ENCODE results near the gene SCAMP1.

Gene SCAMP1

DNA sequence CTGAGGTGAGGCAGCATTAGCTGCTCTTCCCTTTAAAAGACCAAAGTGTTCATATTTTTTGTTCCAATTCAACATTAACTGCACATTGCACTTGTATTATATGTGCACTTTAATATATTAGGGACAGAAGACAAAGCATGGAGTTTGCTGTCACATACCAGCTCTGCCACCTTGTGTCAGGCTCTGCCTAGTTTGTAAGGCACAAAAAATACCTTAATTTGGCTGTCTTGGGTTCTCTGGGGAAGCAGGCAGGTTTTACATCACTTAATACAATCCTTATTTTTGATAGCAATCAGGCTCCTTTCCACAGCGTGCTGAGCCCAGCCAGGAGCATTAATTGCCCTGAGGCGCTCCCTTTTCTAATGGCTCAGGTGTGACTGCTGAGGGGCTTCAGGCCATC is 131.8 kb downstream of the SCAMP1 start:
- no peak for DNase-seq

DNA sequence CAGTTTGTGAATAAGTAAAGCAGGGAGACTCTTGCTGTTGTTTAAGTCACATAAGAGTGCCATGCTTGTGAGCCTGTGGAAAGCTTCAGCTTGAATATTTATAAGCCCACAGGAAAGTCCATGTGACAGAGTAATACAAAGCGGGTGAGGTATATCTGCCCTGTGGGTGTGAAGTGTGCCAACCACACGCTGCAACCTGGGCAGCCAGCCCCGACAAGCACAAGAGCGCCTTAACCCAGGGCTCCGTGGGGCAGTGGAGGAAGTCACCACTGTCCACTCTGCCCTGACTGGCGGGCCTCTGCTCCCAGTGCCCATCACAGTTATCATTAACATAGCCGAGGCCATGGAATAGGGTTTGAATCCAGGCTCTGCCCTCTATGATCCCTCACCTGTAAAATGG is 132.2 kb downstream of the SCAMP1 start:
- DNase-seq, result no peak

DNA sequence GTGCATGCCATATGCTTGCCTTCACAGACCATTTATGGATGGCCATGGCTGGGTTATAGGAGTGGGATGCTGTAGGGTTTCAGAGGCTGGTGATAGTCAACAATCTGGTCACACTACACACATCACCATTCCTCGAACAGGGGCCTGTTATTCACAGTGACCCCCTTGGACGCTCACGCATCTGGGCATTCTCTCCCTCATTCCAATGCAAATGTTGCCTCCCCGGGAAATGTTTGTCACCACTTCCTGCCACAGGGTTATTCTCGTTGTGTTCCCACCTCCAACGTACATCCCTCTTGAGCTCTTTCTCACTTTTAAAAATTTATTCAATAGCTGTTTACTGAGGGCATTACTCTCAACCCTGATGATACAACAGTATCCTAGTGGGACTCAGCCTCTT is 135.4 kb downstream of the SCAMP1 start:
- no peak for DNase-seq

DNA sequence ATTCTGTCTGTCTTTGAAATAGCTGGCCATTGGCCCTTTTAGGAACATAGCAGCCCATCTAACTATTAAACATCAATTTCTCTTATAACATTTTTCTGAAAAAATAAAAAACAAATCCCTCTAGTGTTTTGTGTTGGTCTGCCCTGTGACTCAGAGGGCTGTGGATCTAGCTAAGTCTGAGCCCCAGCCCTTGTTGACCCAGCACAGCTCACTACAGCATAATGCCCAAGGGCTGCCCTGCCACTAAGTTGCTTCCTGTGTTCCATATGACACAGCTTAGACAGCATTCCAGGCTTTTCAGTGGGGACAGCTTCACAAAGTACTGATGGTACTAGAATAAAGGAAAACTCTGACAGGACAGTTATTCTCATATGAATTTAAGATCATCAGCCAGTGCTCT is 136.0 kb downstream of the SCAMP1 start:
- DNase-seq, result no peak

DNA sequence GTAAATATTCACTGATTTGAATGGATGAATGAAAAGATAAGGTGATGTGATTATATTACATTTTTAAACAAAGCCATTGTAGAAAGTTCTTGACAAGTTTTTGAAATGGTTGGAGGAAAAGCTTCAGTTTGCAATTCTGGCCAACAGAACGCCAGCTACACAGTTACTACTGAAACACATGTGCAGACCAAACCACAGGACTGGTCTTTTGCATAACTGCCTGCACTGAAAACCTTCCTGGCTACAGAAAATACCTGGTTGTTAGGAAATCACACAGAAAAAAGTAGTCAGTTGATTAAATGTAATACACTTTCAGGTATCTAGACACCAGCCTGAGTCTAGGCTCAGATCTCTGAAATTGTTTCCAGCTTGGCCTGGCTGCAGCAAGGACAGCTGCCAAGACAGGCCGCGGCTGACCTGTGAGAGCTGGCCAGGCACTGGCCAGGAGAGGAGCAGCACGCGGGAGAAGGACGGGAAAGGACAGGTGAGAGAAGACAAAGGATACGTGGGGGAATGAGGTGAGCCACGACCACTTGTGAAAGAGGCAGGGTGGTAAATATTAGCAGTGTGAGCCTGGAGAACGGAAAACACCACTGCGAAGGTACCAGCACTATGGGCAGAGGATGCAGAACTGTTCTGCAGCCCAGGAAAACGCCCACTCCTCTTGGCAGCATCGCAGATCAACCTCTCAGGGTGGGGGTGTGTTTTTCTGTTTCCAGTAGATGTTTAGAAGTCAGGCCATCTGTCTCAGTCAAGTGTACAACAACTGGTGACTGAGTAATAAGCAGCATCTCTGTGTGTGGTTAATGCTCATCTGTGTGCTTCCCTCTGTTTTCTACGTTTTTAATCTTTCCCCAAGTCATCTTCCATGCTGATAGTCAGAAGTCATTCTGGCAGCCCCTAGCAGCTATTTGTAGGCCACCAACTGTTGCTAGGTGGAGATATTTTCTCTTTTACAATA is 137.4 kb downstream of the SCAMP1 start:
- DNase-seq, result peak in 14 of 58 donors; percentile 9 to 57 (median 30)

DNA sequence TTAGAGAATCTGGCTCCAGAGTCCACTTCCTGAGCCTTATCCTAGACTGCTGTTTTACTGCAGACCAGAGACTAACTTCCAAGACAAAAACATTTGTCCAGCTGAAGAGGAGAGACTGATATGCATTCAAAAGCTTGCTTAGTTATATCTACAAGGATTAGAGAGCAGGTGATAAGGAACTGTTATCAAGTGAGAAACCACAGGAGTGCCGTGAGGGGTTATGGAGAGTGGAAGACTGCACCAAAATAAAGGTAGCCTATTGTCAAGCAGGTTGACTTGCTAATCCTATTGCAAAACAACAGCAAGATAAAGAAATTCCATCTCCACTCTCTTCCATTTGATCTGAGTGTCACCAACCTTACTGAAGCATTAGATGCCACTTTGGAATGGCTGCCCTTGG is 139.1 kb downstream of the SCAMP1 start:
- no peak for DNase-seq

DNA sequence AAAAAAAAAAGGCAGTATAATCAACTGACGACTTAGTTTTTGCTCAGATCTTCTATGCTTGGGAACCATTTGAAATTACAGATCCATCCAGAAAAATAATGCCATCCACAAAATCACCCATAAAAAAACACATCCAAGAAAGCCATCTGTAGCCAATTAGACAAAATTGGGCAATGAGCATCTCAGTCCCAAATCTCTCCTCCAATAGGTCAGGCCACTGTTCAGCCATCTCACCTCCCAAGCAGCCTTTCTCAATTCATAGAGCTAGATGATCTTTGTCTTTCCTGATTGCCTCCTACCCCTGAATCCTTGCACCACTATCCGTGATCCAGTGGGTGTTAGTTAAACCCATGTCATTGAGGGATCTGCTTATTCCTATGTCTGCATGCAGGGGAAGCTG is 139.6 kb downstream of the SCAMP1 start:
- no peak for DNase-seq

DNA sequence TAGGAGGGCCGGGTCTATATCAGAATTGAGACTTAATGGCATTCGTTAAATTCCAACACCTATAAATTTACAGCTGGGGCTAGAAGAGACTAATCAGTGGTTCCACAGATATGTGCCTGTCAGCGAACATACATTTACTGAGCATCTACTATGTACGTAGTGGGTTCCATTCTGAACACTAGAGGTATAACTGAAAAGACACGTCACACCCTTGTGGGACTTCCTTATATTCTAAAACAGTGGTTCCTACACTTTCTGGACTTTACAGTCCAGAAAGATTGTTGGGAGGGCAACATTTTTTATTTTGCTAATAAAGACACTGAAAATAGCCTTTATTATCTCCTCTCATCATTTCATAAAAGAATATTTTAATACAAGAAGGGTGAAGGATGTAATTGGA is 140.5 kb downstream of the SCAMP1 start:
- no peak for DNase-seq

DNA sequence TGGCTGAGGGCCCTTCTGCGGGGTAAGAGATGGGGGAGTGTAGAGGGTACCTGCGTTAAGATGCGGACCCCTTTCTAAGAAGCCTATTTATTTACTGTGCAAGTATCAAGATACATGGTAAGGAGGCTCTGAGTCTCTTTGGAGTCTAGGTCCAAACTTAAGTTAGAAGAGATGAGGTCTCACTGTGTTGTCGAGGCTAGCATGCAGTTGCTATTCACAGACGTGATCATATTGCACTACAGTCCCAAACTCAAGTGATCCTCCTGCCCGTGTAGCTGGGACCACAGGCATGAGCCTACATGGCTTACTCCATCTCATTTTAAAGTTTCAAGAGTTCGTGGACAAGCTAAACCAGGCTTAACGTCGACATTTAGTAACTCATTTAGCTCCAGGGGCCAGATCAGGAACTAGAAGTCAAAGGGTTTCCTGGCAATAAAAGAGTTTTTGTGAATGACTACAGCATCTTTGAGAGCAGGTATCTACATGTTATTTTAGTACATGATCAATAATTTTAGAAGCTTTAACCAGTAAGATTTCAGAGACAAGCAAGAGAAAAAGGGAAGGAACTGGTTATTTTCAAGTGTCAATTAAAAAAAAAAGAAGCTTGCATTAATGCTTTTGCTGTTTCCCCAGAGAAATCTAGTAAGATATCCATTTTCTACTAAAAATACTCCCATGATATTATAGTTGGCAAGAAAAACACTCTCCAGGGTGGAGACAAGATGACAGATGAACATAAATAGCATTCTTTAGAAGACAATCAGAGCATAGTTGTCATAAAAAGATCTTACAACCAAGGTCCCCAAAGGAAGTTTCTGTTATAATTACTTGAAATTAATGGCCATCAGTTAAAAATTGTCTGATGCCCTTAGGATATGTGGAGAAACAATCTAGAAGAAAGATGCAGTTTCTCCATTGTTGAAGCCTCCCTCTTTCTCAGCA is 141.3 kb downstream of the SCAMP1 start:
- no peak for DNase-seq

DNA sequence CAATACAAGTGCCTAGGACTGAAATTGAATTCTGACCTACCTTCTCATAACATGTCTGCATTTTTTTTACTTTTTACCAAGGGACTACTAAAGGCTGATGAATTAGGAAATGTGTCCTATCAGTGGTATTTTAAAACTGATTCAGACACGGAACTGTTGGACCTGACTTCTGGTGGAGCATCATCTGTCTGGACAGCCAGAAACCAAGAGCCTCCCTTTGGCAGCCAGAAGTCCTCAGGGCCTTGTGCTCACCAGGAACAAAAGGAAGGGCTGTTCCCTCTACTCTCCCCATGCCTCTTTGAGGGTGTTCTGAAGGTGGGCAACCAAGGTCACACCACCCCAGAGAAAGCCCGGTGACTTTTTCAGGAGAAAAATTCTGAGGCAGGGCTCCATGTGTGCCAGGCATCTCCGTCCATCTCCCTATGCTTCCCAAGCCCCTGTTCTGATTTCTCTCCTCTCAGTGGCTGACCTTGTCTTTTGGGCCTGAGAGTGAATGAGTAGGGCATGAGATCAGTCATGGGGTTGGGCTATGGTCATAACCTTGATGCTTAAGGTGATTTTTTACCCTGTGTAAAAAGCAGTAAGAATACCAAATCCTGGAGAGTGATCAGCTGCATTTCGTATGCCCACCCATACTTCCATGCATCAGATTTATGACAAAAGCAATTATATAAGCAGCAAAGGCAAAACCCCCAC is 143.7 kb downstream of the SCAMP1 start:
- no peak for DNase-seq

DNA sequence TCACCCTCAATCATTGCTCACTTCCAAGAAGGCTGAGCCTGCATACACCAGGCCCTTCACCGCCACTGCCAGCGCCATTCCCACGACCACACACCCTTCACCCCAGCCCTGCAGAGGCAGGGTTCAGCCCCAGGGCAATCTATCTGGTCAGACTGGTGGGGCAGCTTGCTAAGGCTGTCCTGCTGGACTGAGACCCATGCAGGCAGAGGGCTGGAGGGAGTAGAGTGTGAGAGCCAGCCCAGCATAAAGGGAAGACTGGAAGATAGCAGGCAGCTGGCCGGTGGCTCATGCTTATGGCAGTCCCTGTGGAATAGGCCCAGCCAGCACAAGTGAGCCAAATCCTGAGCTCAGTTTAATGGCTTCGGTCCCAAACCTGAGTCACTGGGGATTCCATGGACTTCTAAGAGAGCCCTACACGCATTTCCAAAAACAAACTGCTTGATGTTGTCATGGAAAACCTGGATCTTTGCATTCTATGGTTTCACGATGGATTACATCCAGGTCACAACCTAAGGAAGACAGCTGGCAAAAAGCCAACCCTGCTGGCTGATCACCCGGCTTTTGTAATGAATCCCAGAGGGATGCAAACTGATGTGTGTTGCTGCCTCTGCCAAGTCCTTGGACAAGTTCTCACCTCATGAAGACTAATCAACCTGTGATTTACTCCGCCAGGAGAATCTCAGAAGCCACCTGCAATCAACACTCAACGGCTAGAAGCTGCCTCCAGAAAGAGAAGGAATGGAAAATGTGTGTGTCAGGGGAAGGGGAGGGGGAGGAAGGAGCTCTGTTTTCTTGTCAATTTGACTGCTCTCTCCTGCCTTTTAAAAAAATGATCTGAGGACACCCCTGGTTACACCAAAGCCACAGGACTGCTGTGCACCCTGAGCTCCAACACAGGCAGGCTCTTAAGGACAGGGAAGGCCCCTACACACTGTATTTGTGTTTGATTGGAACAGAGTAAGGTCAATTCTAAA is 144.6 kb downstream of the SCAMP1 start:
- peak in 55 of 58 donors; percentile 22 to 88 (median 72) for DNase-seq

DNA sequence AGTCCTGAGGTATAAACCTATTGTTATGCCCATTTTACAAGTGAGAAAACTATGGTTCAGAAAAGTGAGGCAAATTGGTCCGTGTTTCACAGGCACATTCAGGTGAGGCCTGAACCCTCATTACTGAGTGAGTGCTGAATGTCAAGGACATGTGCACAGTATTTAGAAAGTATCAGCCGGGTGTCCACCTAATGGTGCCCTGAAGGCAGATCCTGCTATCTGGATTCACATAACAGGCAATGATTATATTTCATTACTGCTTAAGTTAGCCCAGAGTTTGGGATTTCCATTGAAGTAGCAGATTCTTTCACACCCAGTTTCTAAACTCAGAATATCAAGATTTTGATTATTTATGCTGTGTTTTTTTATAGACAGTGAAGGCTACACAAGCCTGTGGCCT is 145.4 kb downstream of the SCAMP1 start:
- no peak for DNase-seq

DNA sequence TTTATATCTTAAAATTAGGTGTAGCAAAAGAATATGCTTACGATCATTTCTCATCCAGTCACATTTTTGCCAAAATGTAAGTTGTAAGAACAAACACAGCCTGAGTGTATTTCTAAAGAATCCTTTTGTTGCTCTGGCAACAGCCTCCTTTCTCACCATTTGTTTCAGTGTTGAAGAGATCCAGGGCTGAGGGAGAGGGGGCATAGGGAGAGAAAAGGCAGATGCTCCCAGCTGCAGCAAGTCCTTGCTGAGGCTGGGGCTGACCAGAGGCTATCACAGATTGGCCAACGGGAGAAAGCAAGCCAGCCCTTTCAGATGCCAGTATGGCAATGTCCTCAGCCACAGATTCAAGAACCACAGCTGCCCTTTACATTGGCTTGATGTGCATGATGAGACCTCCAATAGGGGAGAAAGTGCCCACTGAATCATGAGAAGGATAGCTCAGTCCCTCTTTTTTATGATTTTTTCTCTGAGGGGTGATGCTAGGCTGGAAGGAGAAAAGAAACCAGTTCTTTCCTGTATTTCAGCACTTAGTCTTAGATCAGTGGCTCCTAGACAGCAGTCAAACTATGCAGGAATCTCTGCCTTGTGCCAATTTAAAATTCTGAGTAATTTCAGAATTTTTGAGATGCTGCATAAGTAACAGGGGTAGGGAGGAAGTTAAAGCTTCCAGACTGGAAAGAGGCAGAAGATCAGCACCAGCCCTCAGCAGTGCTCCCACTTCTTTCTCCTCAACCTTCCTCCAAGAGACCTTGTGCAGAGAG is 146.0 kb downstream of the SCAMP1 start:
- DNase-seq, result peak in 10 of 58 donors; percentile 7 to 35 (median 15)

DNA sequence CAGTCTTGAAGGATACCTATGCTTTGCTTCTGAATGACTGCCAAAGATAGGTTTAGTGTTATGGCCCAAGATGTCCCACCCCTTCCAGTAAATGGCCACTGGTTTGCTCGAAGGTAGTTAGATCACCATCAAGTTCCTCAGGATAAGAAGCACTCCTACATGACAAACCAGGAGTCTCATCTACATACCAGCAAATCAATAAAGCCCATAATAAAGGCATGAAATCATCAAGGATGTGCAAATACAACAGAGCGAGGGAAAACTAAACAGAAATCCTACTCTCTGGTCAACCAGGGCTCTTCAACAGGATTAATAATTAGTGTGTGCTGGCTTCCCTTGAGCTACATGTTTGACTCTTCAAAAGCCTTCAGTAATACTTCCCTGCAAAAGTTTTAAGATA is 147.1 kb downstream of the SCAMP1 start:
- DNase-seq, result no peak

DNA sequence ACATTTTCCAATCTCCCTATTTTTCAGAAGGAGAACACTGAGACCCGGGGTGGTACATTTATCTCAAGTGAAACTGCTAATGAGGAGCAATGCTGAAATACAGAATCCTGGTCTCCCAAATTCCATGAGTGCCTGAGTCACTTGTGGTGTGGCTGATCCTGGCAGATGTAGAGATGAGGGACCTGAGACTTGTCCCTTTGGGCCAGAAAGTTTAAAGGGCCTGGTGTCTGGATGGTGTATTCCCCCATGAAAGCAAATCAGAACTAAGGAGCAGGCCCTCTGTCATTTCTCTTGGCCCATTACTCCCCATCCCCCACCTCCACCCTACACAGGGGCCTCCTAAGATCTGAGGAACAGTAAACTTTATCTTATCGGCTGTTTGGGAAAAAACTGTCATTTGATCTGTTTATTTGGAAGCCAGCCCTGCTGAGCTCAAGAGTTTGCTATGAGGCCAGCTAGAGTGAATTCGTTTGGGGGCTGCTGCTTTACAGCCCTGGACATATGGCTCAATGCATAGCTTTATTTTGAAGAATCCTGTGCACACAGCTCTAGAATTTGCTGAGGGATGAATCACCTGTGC is 147.9 kb downstream of the SCAMP1 start:
- no peak for DNase-seq

DNA sequence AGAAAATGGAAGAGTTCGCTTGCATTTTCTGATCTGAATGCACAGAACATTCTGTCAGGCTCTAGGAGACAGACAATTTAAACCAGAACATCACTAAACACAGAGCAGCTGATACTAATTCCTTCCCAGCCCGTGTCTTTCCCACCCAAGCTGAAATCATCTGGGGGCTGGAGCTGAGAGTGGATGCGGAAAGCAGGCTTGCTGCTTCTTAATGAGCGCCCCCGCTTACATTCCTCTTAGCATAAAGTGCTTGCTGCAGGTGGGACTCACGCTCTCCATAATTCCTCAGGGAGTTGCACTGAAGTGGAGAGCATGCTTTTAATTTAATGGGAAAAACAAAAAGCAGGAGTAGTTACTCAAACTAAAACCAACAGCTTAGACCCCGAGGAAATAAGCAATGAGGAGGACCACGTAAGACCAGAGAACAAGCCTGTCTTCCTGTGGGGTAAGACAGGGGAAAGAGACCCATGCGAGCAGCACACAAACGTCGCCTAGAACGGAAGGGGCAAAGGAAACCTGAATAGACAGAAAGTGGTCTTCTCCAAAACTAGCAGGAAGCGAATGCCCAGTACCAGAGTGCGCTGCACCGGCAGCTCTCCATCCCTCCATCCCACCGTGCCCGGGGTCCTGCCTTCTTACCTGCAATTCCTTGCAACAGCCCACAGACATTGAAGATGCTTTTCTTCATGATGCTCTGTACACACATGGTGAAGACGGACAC is 148.9 kb downstream of the SCAMP1 start:
- DNase-seq, result peak in 10 of 58 donors; percentile 5 to 48 (median 16)

DNA sequence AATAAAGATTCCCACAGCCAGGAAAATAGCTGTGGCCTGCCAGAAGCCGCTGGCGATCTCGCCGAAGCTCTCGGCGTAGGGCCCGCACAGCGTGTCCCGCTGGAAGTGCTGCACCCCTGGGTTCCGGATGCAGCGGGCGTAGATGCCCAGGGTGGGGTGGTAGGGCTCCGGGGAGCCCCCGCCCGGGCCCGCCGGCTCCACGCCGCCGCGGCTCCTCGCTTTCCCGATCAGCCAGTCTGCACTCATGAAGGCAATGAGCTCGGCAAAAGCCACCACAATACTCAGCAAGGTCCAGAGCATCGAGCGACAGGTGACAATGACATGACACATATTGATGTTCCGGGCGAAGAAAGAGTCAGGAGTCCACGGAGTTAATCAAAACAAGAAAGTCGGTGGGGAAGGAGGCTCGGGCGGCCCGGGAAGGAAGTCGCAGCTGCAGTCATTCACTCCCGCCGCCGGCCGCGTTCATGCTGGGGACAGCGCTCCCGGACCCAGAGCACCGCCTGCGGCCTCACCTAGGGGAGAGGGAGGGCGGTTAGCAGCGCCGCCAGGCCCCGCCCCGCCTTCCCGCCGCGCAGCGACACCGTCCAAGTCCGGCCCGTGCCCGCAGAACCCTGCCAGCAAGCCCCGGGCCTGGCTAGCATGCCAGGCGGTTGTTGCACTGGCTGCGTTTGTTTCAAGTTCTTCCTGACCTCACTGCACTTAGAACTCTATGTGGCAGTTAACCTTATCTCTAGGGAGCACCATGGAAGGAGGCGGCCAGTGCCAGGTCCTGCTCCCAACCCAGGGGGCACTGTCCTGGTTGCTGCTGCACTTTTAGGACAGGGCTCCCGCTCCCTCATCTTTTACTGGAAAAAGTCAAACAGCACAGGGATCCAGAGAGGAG is 149.7 kb downstream of the SCAMP1 start:
- DNase-seq, result peak in 51 of 58 donors; percentile 13 to 76 (median 47)
